Caco-2 (cell line): ENCODE measurements around the gene SPP1. TPM values are rescaled to one million over a fixed set of nuclear protein-coding genes. Genes with fewer than 3 reads are reported as not detected.
A peak's percentile ranks its signal among the peaks of the same experiment; 100 is the strongest.

Experiments
- BruUV-seq: library from RNA; stranded (reverse); fragments of 400-500 nt; replicated peaks from 2 replicates; lab custom pipeline; 2021; lab: Mats Ljungman, UMichigan
- CTCF ChIA-PET: fragments of 300-600 bp; sonication (Branson Sonifier 250); formaldehyde crosslinking; loops from one replicate; lab custom pipeline; 2022; ENCODE audit warnings: antibody characterized with exemption; lab: Charles Lee
- POLR2A ChIA-PET: fragments of 300-600 bp; sonication (Branson Sonifier 250); formaldehyde crosslinking; loops from one replicate; lab custom pipeline; 2022; ENCODE audit warnings: antibody characterized with exemption; lab: Charles Lee
- DNase-seq, 2 experiments: peaks; one replicate each; pipeline versions ENCODE4 v3.0.0 to v3.0.0-alpha.2; 2020 to 2022
- H3K27me3 ChIP-seq: replicated peaks from 2 replicates; pipeline ENCODE4 v1.6.0; 2011; ENCODE audit warnings: low read length; ENCODE audit not compliant: control insufficient read depth, insufficient read depth
- H3K36me3 ChIP-seq: 2 replicates; pipeline ENCODE4 v1.5.1; 2011; ENCODE audit warnings: low read length; ENCODE audit not compliant: control insufficient read depth, insufficient read depth
- H3K4me1 ChIP-seq: fragments of 250-450 bp; sonication (Bioruptor Pico); 2 replicates; pipeline ENCODE4 v1.5.1; 2020; ENCODE audit warnings: mild to moderate bottlenecking
- H3K4me3 ChIP-seq: 2 replicates; pipeline ENCODE4 v1.5.1; 2011; ENCODE audit warnings: low read depth, mild to moderate bottlenecking, control low read depth, low read length
- H3K9me3 ChIP-seq: fragments of 250-450 bp; sonication (Bioruptor Pico); 2 replicates; pipeline ENCODE4 v1.5.1; 2020; ENCODE audit warnings: mild to moderate bottlenecking, moderate library complexity
- H3K27ac Mint-ChIP-seq: one replicate; pipeline ENCODE4 v1.8.0; 2022; ENCODE audit warnings: mixed read lengths; ENCODE audit not compliant: unreplicated experiment
- H3K27me3 Mint-ChIP-seq: one replicate; pipeline ENCODE4 v1.8.0; 2022; ENCODE audit warnings: mixed read lengths; ENCODE audit not compliant: insufficient read depth, unreplicated experiment
- H3K36me3 Mint-ChIP-seq: one replicate; pipeline ENCODE4 v1.8.0; 2022; ENCODE audit warnings: mild to moderate bottlenecking, mixed read lengths; ENCODE audit not compliant: insufficient read depth, unreplicated experiment
- H3K4me1 Mint-ChIP-seq: one replicate; pipeline ENCODE4 v1.8.0; 2022; ENCODE audit warnings: low read depth, mixed read lengths; ENCODE audit not compliant: unreplicated experiment
- H3K4me3 Mint-ChIP-seq: one replicate; pipeline ENCODE4 v1.8.0; 2022; ENCODE audit warnings: mild to moderate bottlenecking, moderate library complexity, mixed read lengths; ENCODE audit not compliant: unreplicated experiment
- H3K9me3 Mint-ChIP-seq: one replicate; pipeline ENCODE4 v1.8.0; 2022; ENCODE audit warnings: mixed read lengths; ENCODE audit not compliant: unreplicated experiment
- CTCF ChIP-seq, 2 experiments: fragments of 200-600 bp in 1 of 2; IDR thresholded peaks; 1 replicate in 1 of 2; 2 replicates in 1 of 2; pipeline versions ENCODE4 v1.5.1 to v1.8.0; 2011 to 2022; ENCODE audit warnings: antibody characterized with exemption in 1 of 2, control low read depth in 1 of 2, inconsistent platforms in 1 of 2, low read depth in 1 of 2, low read length in 1 of 2, mild to moderate bottlenecking in 1 of 2, moderate library complexity in 1 of 2; ENCODE audit not compliant: insufficient read depth in 1 of 2, severe bottlenecking in 1 of 2, unreplicated experiment in 1 of 2
- intact Hi-C: fragments of 100-400 bp; cut with micrococcal nuclease; formaldehyde crosslinking; loops from one replicate; pipeline ENCODE4 v1.10.0; 2022; ENCODE audit not compliant: unreplicated experiment
- total RNA-seq: library from RNA; stranded (reverse); gene quantifications from 2 replicates; pipeline ENCODE4 v1.2.3, GENCODE V29; 2022

The SPP1 gene
- total RNA-seq, 1 experiment from 2014 or later = 0.77 TPM

DNA sequence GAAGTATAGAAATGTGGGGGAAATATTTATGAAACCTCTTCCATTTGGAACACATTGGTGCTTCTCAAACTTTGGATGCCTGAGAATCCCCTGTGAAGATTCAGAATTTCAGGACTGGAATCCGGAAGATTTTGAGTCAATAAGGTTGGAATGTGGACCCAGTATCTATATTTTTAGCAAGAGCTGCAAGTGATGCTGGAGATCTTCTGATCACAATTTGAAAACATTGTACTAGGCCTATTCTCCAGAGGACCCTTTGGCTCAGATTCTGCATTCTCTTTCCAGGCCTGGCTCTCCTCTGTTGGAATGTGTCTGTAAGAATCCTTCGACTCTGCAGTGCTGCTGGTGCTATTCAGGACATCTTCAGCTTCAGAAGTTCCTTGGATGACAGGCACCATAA, 29.6 kb downstream of the SPP1 start:
- Histone ChIP-seq H3K27me3 (no peaks in the 10 kb centered on the region), H3K9me3 (no peaks in the 10 kb centered on the region), H3K4me1 (no peaks in the 10 kb centered on the region), H3K4me3 (no peak overlapping the region), H3K36me3 (no peaks in the 10 kb centered on the region)
- BruUV-seq = no TSS peak
- Mint-ChIP-seq H3K27me3 (peaks cover 12% of the 10 kb centered on the region), H3K27ac (no peak overlapping the region), H3K9me3 (no peaks in the 10 kb centered on the region), H3K4me3 (no peak overlapping the region), H3K4me1 (peaks cover 7% of the 10 kb centered on the region), H3K36me3 (no peaks in the 10 kb centered on the region)
- intact Hi-C loops = no loop called here
- CTCF ChIA-PET = no interaction called here
- no peak for TF ChIP-seq CTCF (IDR thresholded peaks at IDR 0.05; ENCODE audit: insufficient read depth in 1 of 2, low read depth in 1 of 2, low read length in 1 of 2, severe bottlenecking in 1 of 2, unreplicated experiment in 1 of 2)
- POLR2A ChIA-PET = no interaction called here
- no peak for DNase-seq

GRCh38 chr4:88005946-88006345, 30.4 kb downstream of the SPP1 start:
- CTCF ChIA-PET = no interaction called here
- no peaks in the 10 kb centered on the region for H3K4me1 ChIP-seq
- TF ChIP-seq CTCF (IDR thresholded peaks at IDR 0.05; ENCODE audit: insufficient read depth in 1 of 2, low read depth in 1 of 2, low read length in 1 of 2, severe bottlenecking in 1 of 2, unreplicated experiment in 1 of 2) = no peak
- peaks cover 7% of the 10 kb centered on the region for H3K4me1 Mint-ChIP-seq
- no peak overlapping the region for H3K4me3 ChIP-seq
- no peak overlapping the region for H3K4me3 Mint-ChIP-seq
- POLR2A ChIA-PET = no interaction called here
- no peak overlapping the region for H3K27ac Mint-ChIP-seq
- no peaks in the 10 kb centered on the region for H3K27me3 ChIP-seq
- no TSS peak for BruUV-seq
- intact Hi-C loops = no loop called here
- no peaks in the 10 kb centered on the region for H3K36me3 ChIP-seq
- no peaks in the 10 kb centered on the region for H3K9me3 Mint-ChIP-seq
- no peaks in the 10 kb centered on the region for H3K36me3 Mint-ChIP-seq
- H3K9me3 ChIP-seq = no peaks in the 10 kb centered on the region
- peaks cover 12% of the 10 kb centered on the region for H3K27me3 Mint-ChIP-seq
- DNase-seq = no peak

DNA sequence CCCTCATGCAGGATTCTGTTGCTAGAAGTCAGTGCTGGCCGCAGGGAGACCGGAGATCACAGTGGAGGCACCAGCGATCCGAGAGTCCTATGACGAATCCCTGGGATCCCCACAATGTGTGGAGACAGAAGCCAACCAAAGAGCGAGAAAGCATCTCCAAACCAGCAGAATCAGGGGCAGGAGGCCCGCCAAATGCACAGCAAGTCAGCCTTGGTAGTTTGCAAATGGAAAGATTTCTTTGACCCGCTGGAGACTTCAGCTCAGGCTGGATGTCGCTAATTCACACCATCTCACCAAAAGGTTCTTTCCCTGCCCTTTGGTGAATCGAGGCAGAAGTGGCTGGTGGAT, 31.4 kb downstream of the SPP1 start:
- Mint-ChIP-seq H3K27ac (no peak overlapping the region), H3K4me3 (peak overlapping the region; percentile 49), H3K27me3 (peaks cover 9% of the 10 kb centered on the region), H3K9me3 (no peaks in the 10 kb centered on the region), H3K36me3 (no peaks in the 10 kb centered on the region), H3K4me1 (peaks cover 7% of the 10 kb centered on the region)
- H3K4me3 ChIP-seq = peak overlapping the region; percentile 61
- no peak for TF ChIP-seq CTCF (IDR thresholded peaks at IDR 0.05; ENCODE audit: insufficient read depth in 1 of 2, low read depth in 1 of 2, low read length in 1 of 2, severe bottlenecking in 1 of 2, unreplicated experiment in 1 of 2)
- H3K4me1 ChIP-seq = no peaks in the 10 kb centered on the region
- no peaks in the 10 kb centered on the region for H3K27me3 ChIP-seq
- no peaks in the 10 kb centered on the region for H3K36me3 ChIP-seq
- no peak for DNase-seq
- ChIA-PET CTCF (no interaction called here), POLR2A (no interaction called here)
- intact Hi-C loops = no loop called here
- BruUV-seq = no TSS peak
- no peaks in the 10 kb centered on the region for H3K9me3 ChIP-seq
